NCI-H2081 (cell line): ENCODE results near the gene CFAP69.
A peak's percentile ranks its signal among the peaks of the same experiment; 100 is the strongest.
"Not testable (repeated sequence)": the region's sequence is repeated elsewhere in the genome, so short reads cannot be mapped to it uniquely, and the experiment has no call there.

Experiments used
- DNase-seq, 2 experiments: peaks; one replicate each; lab custom pipeline; 2025; lab: John Stamatoyannopoulos, UW

Gene CFAP69

GRCh38 chr7:90337106-90337505, 92.1 kb downstream of the CFAP69 start:
- no peak for DNase-seq

GRCh38 chr7:90345016-90345415, 100.0 kb downstream of the CFAP69 start:
- no peak for DNase-seq

DNA sequence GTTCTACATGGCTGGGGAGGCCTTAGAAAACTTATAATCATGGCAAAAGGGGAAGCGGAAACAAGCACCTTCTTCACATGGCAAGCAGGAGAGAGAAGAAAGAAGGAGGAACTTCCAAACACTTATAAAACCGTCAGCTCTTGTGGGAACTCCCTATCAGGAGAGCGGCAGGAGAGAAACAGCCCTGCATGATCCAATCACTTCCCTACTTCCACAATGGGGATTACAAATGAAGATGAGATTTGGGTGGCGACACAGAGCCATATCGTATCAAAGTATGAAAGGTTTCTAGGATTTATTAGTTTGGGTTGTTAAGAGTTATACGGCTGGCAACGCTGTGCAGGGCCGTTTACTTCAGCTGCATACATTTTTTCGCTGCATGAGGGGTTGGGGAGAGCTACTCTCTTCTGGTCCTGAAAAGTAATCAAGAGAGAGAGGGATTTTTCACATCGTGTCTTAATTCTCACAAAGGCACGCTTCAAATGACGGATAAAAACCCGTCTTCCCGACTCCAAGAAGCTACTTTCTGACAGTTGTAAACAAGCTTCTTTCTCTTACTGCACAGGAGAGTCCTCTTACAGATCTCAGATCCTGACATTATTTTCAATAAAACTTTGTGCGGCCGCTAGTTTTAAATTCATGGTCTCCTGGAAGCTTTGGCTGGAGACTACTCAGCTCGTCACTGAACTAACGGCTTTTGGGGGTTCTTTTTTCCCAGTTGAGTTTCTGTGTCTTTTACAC, 100.8 kb downstream of the CFAP69 start:
- peak; percentile 29 to 43 for DNase-seq

DNA sequence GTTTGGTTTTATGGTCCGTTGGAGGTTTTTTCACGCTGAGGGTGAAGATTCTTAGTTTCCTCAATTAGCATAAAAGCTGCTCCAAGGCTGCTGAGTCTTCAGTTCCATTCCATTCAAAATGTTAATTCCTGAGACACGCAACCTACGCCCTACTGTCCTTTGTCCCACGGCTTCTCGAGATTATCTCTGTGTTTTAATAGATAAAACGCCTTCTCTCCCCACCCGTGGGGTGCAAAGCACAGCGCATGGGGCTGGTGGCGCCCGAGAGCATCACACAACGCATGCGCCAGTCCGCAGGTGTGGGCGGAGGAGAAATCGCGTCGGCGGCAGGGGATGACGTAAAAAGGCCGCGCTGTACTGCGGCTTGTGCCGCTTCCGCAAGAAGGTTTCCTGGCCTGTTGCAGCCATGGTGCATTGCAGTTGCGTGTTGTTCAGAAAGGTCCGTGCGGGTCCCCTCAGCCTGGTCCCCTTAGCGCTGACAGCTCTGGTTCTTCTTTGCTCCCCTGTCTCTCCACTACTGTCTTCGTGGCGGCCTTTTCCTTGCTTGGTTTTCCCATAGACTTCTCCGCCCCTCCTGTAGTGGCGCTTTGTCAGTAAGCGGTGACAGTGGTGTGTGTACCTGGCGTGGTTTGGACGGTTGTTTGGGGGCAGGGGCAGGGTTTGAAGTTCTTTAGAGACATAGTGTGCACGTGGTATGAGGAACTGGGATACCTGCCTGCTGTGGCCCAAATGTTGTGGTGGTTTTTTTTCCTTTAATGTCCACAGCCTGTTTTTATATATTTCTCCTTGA, 101.6 kb downstream of the CFAP69 start, which contains the start of gene GTPBP10:
Gene GTPBP10 (plus strand): TSS at position 381 of the 790 bp plus-strand sequence. CDS start 26 bp downstream, at position 407.
- peak; percentile 96 to 98 for DNase-seq

GRCh38 chr7:90347759-90348158, 102.8 kb downstream of the CFAP69 start:
- DNase-seq, result peak in 1 of 2 experiments; percentile 13

DNA sequence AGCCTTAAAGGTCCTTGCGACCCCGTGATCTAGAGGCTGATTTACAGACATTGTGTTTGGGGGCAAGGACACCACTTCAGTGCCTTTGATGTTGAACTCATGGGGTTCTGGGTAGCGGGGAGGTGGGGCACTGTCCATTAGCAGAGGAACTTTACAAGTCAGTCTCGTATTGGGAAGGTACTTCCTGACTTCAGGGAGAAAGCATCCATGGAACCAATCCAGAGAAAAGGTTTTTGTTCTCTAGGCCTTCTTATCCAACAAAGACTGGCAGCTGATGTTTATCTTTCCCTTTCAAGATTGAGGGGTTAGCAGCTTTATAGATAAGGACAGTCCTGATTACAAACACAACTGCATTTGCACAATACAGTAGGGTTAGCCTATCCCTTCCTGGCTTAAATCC, 104.3 kb downstream of the CFAP69 start:
- no peak for DNase-seq

- DNase-seq, result not testable (repeated sequence)
These were observed 105.1 kb downstream of the CFAP69 start for GRCh38 chr7:90350032-90350431.

- DNase-seq, result no peak
These were observed 107.0 kb downstream of the CFAP69 start for GRCh38 chr7:90351987-90352386.
